ENCODE data around the gene GLDN. TPM values are rescaled to one million over a fixed set of nuclear protein-coding genes. Genes with fewer than 3 reads are reported as not detected.

Gene GLDN
- total and polyA plus RNA-seq, 10 of the 15 experiments (the other 5 are each of a cell fraction or from before 2014, with no cell fraction given), result 0.13 TPM; not detected in 9

- ATAC-seq (no peak), FAIRE-seq (no peak), DNase-seq (ENCODE audit: low read depth, low spot score) (no peak)
- ChIA-PET RAD21 (ENCODE audit: unreplicated experiment) (no interaction called here), SMC1A (ENCODE audit: uncharacterized antibody, unreplicated experiment) (no interaction called here), CTCF (no interaction called here), POLR2A (no interaction called here)
- Histone ChIP-seq H3K4me2 (ENCODE audit: control insufficient read depth, insufficient read depth) (no peak overlapping the region), H3K9ac (ENCODE audit: control insufficient read depth, insufficient read depth, low read length) (no peak overlapping the region), H3K36me3 (ENCODE audit: control insufficient read depth in 2 of 2, insufficient read depth in 2 of 2, low read length in 1 of 2) (no peaks in the 10 kb centered on the region), H2AFZ (ENCODE audit: control insufficient read depth, low read depth, low read length) (no peak overlapping the region), H3K4me1 (ENCODE audit: control insufficient read depth, insufficient read depth, low read length) (no peaks in the 10 kb centered on the region), H3K79me2 (ENCODE audit: control insufficient read depth, insufficient read depth, low read length) (no peaks in the 10 kb centered on the region), H3K4me3 (no peak overlapping the region), H3K9me3 (replicated peaks; ENCODE audit: control insufficient read depth, insufficient read depth, low read length) (no peaks in the 10 kb centered on the region; the same call in 2 of the 3 replicates), H3K27ac (ENCODE audit: control insufficient read depth, insufficient read depth) (no peak overlapping the region), H4K20me1 (ENCODE audit: control insufficient read depth, insufficient read depth) (no peaks in the 10 kb centered on the region), H3K27me3 (replicated peaks in 1 of 2; ENCODE audit: control insufficient read depth in 2 of 2, insufficient read depth in 2 of 2, low read length in 1 of 2) (no peaks in the 10 kb centered on the region)
- in situ Hi-C loops (cut with MboI), result no loop called here
- WGBS (ENCODE audit: insufficient coverage, insufficient replicate concordance, low lambda C conversion rate, missing lambda C conversion rate), result 0% methylated on average over 2 of the region's 2 CpGs
- no peak for TF ChIP-seq CUX1 (IDR thresholded peaks at IDR 0.05; ENCODE audit: insufficient replicate concordance, low read depth, low read length)
- TF ChIP-seq ATF2 (IDR thresholded peaks at IDR 0.05; ENCODE audit: low read length), result no peak
- no peak for TF ChIP-seq TCF7 (IDR thresholded peaks at IDR 0.05; ENCODE audit: borderline replicate concordance)
- TF ChIP-seq MEF2A (IDR thresholded peaks at IDR 0.05; ENCODE audit: insufficient read depth, low read depth, low read length), result no peak
- TF ChIP-seq IRF3 (IDR thresholded peaks at IDR 0.05), result no peak
- no peak for TF ChIP-seq ZBTB33 (IDR thresholded peaks at IDR 0.05)
- TF ChIP-seq POLR2AphosphoS2 (IDR thresholded peaks at IDR 0.05; ENCODE audit: low read depth, low read length), result no peak
- no peak for TF ChIP-seq NFYB (IDR thresholded peaks at IDR 0.05; ENCODE audit: insufficient read depth, low read depth, low read length)
- TF ChIP-seq TCF3 (IDR thresholded peaks at IDR 0.05; ENCODE audit: borderline replicate concordance, insufficient read depth, low read depth, low read length), result no peak
- no peak for TF ChIP-seq PKNOX1 (IDR thresholded peaks at IDR 0.05)
- BruUV-seq (replicated peaks), result no TSS peak
- intact Hi-C loops (cut with micrococcal nuclease; ENCODE audit: unreplicated experiment), result no loop called here
Measured at GRCh38 chr15:51438526-51438925, 97.1 kb downstream of the GLDN start.
